Neuronal stem cell (in vitro differentiated cells): ENCODE data around the gene ABCC1.

Experiments used
- DNase-seq: peaks from one replicate; pipeline ENCODE4 v3.0.0-alpha.2; 2013; ENCODE audit warnings: low spot score
- H2AFZ ChIP-seq: one replicate; pipeline ENCODE4 v1.6.1; 2013; ENCODE audit warnings: mild to moderate bottlenecking, low read length, inconsistent platforms
- H2AK5ac ChIP-seq: 2 replicates; pipeline ENCODE4 v1.6.1; 2013; ENCODE audit warnings: low read depth, mild to moderate bottlenecking, inconsistent platforms, low read length, moderate library complexity, mixed read lengths
- H2BK120ac ChIP-seq: 2 replicates; pipeline ENCODE4 v1.6.1; 2013; ENCODE audit warnings: low read depth, mild to moderate bottlenecking, inconsistent platforms, low read length, moderate library complexity, mixed read lengths
- H2BK12ac ChIP-seq: one replicate; pipeline ENCODE4 v1.6.1; 2013; ENCODE audit warnings: low read length, inconsistent platforms
- H2BK15ac ChIP-seq: 2 replicates; pipeline ENCODE4 v1.6.1; 2013; ENCODE audit warnings: mild to moderate bottlenecking, low read length, inconsistent platforms, mixed read lengths
- H2BK5ac ChIP-seq: one replicate; pipeline ENCODE4 v1.6.1; 2013; ENCODE audit warnings: inconsistent platforms, mild to moderate bottlenecking, low read length, moderate library complexity
- H3K14ac ChIP-seq: one replicate; pipeline ENCODE4 v1.6.1; 2013; ENCODE audit warnings: low read length, inconsistent platforms
- H3K18ac ChIP-seq: 2 replicates; pipeline ENCODE4 v1.6.1; 2013; ENCODE audit warnings: low read length, inconsistent platforms
- H3K23ac ChIP-seq: 2 replicates; pipeline ENCODE4 v1.6.1; 2013; ENCODE audit warnings: low read depth, mild to moderate bottlenecking, mixed read lengths, low read length, inconsistent platforms; ENCODE audit not compliant: poor library complexity
- H3K27ac ChIP-seq: replicated peaks from 3 replicates; pipeline ENCODE4 v1.5.1; 2013; ENCODE audit warnings: low read length, inconsistent platforms
- H3K27me3 ChIP-seq, 3 experiments: 2 replicates each; pipeline ENCODE4 v1.6.1; 2013; ENCODE audit warnings: low read length in 3 of 3, mild to moderate bottlenecking in 2 of 3, inconsistent platforms in 1 of 3, low read depth in 1 of 3, mixed read lengths in 1 of 3, moderate library complexity in 1 of 3; ENCODE audit not compliant: control insufficient read depth in 3 of 3, insufficient read depth in 3 of 3
- H3K36me3 ChIP-seq, 2 donors: replicated peaks in 1 of 2; 2 replicates each; pipeline ENCODE4 v1.6.1; 2013; ENCODE audit warnings: low read length in 2 of 2; ENCODE audit not compliant: control insufficient read depth in 2 of 2, insufficient read depth in 2 of 2
- H3K4ac ChIP-seq: 2 replicates; pipeline ENCODE4 v1.6.1; 2013; ENCODE audit warnings: inconsistent platforms, mild to moderate bottlenecking, low read length, moderate library complexity
- H3K4me1 ChIP-seq, 2 donors: 1 replicate in 1 of 2; 2 replicates in 1 of 2; pipeline ENCODE4 v1.6.1; 2013; ENCODE audit warnings: low read length in 2 of 2, low read depth in 1 of 2; ENCODE audit not compliant: control insufficient read depth in 2 of 2, insufficient read depth in 1 of 2
- H3K4me2 ChIP-seq: one replicate; pipeline ENCODE4 v1.6.1; 2013; ENCODE audit warnings: mild to moderate bottlenecking, low read length, inconsistent platforms; ENCODE audit not compliant: insufficient read depth, poor library complexity, severe bottlenecking
- H3K4me3 ChIP-seq, 2 donors: 2 replicates each; pipeline ENCODE4 v1.5.1; 2013; ENCODE audit warnings: low read length in 2 of 2, mild to moderate bottlenecking in 2 of 2, inconsistent platforms in 1 of 2, moderate library complexity in 1 of 2
- H3K79me1 ChIP-seq: one replicate; pipeline ENCODE4 v1.6.1; 2013; ENCODE audit warnings: low read depth, mild to moderate bottlenecking, inconsistent platforms, low read length, moderate library complexity
- H3K9ac ChIP-seq: one replicate; pipeline ENCODE4 v1.6.1; 2013; ENCODE audit warnings: mild to moderate bottlenecking, low read depth, low read length, inconsistent platforms; ENCODE audit not compliant: poor library complexity
- H3K9me3 ChIP-seq, 2 donors: replicated peaks in 1 of 2; 2 replicates each; pipeline versions ENCODE3 to v1.6.1; 2013; ENCODE audit warnings: low read length in 2 of 2, mild to moderate bottlenecking in 2 of 2, inconsistent platforms in 1 of 2, low read depth in 1 of 2, mixed read lengths in 1 of 2, moderate library complexity in 1 of 2; ENCODE audit not compliant: control insufficient read depth in 2 of 2, insufficient read depth in 1 of 2
- H4K8ac ChIP-seq: one replicate; pipeline ENCODE4 v1.6.1; 2013; ENCODE audit warnings: low read depth, mild to moderate bottlenecking, inconsistent platforms, low read length, moderate library complexity
- H4K91ac ChIP-seq: one replicate; pipeline ENCODE4 v1.6.1; 2013; ENCODE audit warnings: low read length, low read depth, mild to moderate bottlenecking, inconsistent platforms; ENCODE audit not compliant: poor library complexity
- WGBS, 2 donors: extraction: QIAGEN DNeasy Blood & Tissue Kit; methylation state at CpG; one replicate each; pipeline ENCODE4 v1.1.7; 2013; ENCODE audit warnings: missing lambda C conversion rate in 2 of 2, mixed read lengths in 1 of 2; ENCODE audit not compliant: insufficient read length in 2 of 2, insufficient replicate concordance in 1 of 2; ENCODE audit errors: extremely low coverage in 2 of 2; 5-methylcytosine and 5-hydroxymethylcytosine counted together

ABCC1 gene

DNA sequence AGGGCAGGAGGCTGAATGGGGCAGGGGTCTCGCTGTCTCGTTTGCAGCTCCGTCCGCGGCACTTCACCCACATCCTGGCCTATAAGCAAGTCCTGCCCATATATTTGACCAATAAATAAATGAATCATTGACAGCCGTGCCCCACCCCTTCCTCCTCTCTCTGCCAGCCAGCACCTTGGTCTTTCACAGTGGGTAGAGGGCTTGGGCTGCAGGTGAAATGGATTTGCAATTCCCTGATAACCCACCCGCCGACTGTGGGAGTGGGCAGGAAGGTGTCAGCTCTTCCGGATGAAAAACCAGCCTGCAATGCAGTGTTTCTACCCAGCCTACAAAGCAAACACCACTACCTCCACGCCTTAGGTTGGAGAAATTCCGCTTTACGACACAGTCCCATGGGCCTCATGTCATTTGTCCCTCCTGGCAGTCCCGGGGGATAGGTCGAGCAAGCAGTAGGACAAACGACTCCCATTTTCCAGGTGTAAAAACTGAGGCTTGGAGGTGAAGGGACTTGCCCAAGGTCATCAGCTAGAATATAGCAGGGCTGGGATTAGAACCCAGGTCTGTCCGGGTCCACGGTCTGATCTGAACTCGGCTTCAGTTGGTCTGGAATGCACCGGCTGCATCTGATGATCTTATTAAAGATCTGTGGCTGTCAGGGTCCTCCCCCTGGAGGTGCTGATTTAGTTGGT, 79.0 kb downstream of the ABCC1 start:
- H3K14ac ChIP-seq = no peak overlapping the region
- peak overlapping the region; percentile 19 for H4K8ac ChIP-seq
- peak overlapping the region; percentile 80 for H2AFZ ChIP-seq
- no peak overlapping the region for H3K18ac ChIP-seq
- no peak overlapping the region for H3K4ac ChIP-seq
- H3K36me3 ChIP-seq = peaks cover 0 to 1% of the 10 kb centered on the region in 2 donors
- no peaks in the 10 kb centered on the region for H3K27me3 ChIP-seq
- H3K4me2 ChIP-seq = no peak overlapping the region
- H3K4me1 ChIP-seq = peaks cover 8 to 11% of the 10 kb centered on the region in 2 donors
- H3K27ac ChIP-seq = no peak overlapping the region
- peak overlapping the region; percentile 56 for H4K91ac ChIP-seq
- H2BK5ac ChIP-seq = no peak overlapping the region
- no peak overlapping the region for H3K9ac ChIP-seq
- no peak overlapping the region for H2BK12ac ChIP-seq
- no peaks in the 10 kb centered on the region for H3K9me3 ChIP-seq
- DNase-seq = no peak
- no peak overlapping the region for H2AK5ac ChIP-seq
- H3K79me1 ChIP-seq = no peaks in the 10 kb centered on the region
- no peak overlapping the region for H3K4me3 ChIP-seq
- no peak overlapping the region for H2BK15ac ChIP-seq
- no CpG with 5 or more reads among the region's 19 CpGs for WGBS, 2 donors
- H2BK120ac ChIP-seq = no peak overlapping the region
- H3K23ac ChIP-seq = no peak overlapping the region

- Histone ChIP-seq H2AK5ac (no peak overlapping the region), H2BK5ac (no peak overlapping the region), H3K4me1 (peaks cover 8 to 11% of the 10 kb centered on the region in 2 donors), H3K79me1 (no peaks in the 10 kb centered on the region), H2AFZ (no peak overlapping the region), H3K9me3 (no peaks in the 10 kb centered on the region), H3K4me2 (no peak overlapping the region), H3K27ac (no peak overlapping the region), H3K4ac (no peak overlapping the region), H3K9ac (no peak overlapping the region), H3K36me3 (no peaks in the 10 kb centered on the region), H2BK120ac (no peak overlapping the region), H4K8ac (no peak overlapping the region), H3K27me3 (no peaks in the 10 kb centered on the region), H3K4me3 (no peak overlapping the region), H4K91ac (no peak overlapping the region), H2BK12ac (no peak overlapping the region), H3K23ac (no peak overlapping the region), H3K14ac (no peak overlapping the region), H3K18ac (no peak overlapping the region), H2BK15ac (no peak overlapping the region)
- DNase-seq = no peak
- no CpG with 5 or more reads among the region's 5 CpGs for WGBS, 2 donors
Measured at GRCh38 chr16:16029431-16030011, 80.1 kb downstream of the ABCC1 start.

- no CpG with 5 or more reads among the region's 8 CpGs for WGBS, 2 donors
- H3K79me1 ChIP-seq = no peaks in the 10 kb centered on the region
Measured at GRCh38 chr16:16030449-16030848, 81.0 kb downstream of the ABCC1 start.

DNA sequence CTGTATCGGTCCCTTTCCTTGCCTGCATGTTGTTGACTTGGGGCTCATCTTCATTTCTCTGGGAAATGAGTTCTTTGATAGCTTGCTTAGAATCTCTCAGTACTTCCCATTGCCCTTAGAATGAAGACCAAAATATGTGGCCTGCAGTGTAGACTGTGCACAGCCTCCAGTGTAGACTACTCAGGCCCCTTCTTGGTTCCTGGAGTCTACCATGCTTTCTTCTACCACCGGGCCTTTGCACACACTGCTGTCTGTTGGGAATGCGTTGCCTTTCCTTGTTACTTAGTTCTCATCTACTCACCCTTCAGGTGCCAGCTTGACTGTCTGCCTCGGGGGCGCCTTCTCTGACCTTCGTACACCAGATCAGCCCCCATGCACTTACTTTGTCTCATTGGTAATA, 82.0 kb downstream of the ABCC1 start:
- Histone ChIP-seq H3K4me3 (no peak overlapping the region), H2BK120ac (no peak overlapping the region), H3K79me1 (no peaks in the 10 kb centered on the region), H2AFZ (no peak overlapping the region), H3K36me3 (no peaks in the 10 kb centered on the region), H3K9ac (no peak overlapping the region), H3K27ac (no peak overlapping the region), H3K4ac (no peak overlapping the region), H2BK5ac (no peak overlapping the region), H3K9me3 (no peaks in the 10 kb centered on the region), H3K27me3 (no peaks in the 10 kb centered on the region), H3K14ac (no peak overlapping the region), H2BK12ac (no peak overlapping the region), H3K18ac (no peak overlapping the region), H2AK5ac (no peak overlapping the region), H3K4me1 (peaks cover 11 to 14% of the 10 kb centered on the region in 2 donors), H2BK15ac (no peak overlapping the region), H3K4me2 (no peak overlapping the region), H3K23ac (no peak overlapping the region), H4K8ac (no peak overlapping the region), H4K91ac (no peak overlapping the region)
- WGBS, 2 donors = no CpG with 5 or more reads among the region's 6 CpGs
- DNase-seq = no peak

More at GRCh38 chr16:16030449-16030848, 81.0 kb downstream of the ABCC1 start:
- H3K18ac ChIP-seq = no peak overlapping the region
- no peak overlapping the region for H3K27ac ChIP-seq
- H2BK15ac ChIP-seq = no peak overlapping the region
- H2BK5ac ChIP-seq = no peak overlapping the region
- H3K9me3 ChIP-seq = no peaks in the 10 kb centered on the region
- H4K91ac ChIP-seq = no peak overlapping the region
- H3K4me1 ChIP-seq = peaks cover 8 to 11% of the 10 kb centered on the region in 2 donors
- H3K4ac ChIP-seq = no peak overlapping the region
- H3K27me3 ChIP-seq = no peaks in the 10 kb centered on the region
- DNase-seq = no peak
- no peak overlapping the region for H3K9ac ChIP-seq
- no peak overlapping the region for H3K4me3 ChIP-seq
- H3K23ac ChIP-seq = no peak overlapping the region
- no peak overlapping the region for H2BK120ac ChIP-seq
- no peak overlapping the region for H2BK12ac ChIP-seq
- H4K8ac ChIP-seq = no peak overlapping the region
- H2AK5ac ChIP-seq = no peak overlapping the region
- H3K36me3 ChIP-seq = no peaks in the 10 kb centered on the region
- H2AFZ ChIP-seq = no peak overlapping the region
- no peak overlapping the region for H3K4me2 ChIP-seq
- H3K14ac ChIP-seq = no peak overlapping the region
